ENCODE measurements around the gene MKRN1. TPM values are rescaled to one million over a fixed set of nuclear protein-coding genes. Genes with fewer than 3 reads are reported as not detected.

Gene MKRN1
- total and polyA plus RNA-seq, 2 of the 4 experiments (the other 2 are of a cell fraction) = 47.2 to 83.0 TPM

GRCh38 chr7:140476698-140477261 is 2.5 kb downstream of the MKRN1 start:
- Histone ChIP-seq H3K4me1 (ENCODE audit: control insufficient read depth, insufficient read depth, low read length) (peaks cover 2% of the 10 kb centered on the region; the same call in 1 of the 2 replicates), H3K4ac (ENCODE audit: low read depth, low read length) (no peak overlapping the region), H2BK5ac (ENCODE audit: low read depth, low read length, poor library complexity, severe bottlenecking) (no peak overlapping the region), H2BK15ac (ENCODE audit: low read depth, low read length) (no peak overlapping the region), H4K8ac (ENCODE audit: low read depth in 2 of 2, low read length in 2 of 2) (no peak overlapping the region), H3K4me2 (ENCODE audit: low read depth, low read length) (no peak overlapping the region; the same call in 1 of the 2 replicates), H3K4me3 (ENCODE audit: insufficient read depth, low read depth, low read length) (no peak overlapping the region), H2AK9ac (replicated peaks; ENCODE audit: low read depth, low read length, poor library complexity) (no peak overlapping the region), H3K9ac (ENCODE audit: low read depth, low read length) (no peak overlapping the region), H4K20me1 (ENCODE audit: insufficient read depth, low read length) (peaks cover 44% of the 10 kb centered on the region), H4K91ac (ENCODE audit: insufficient read depth, low read depth, low read length) (no peak overlapping the region), H3K36me3 (ENCODE audit: control insufficient read depth, insufficient read depth, low read length) (no peaks in the 10 kb centered on the region), H3K56ac (ENCODE audit: extremely low read depth, insufficient read depth, low read length) (no peak overlapping the region), H3K9me3 (ENCODE audit: control insufficient read depth, insufficient read depth, low read length) (no peaks in the 10 kb centered on the region), H3K9me1 (ENCODE audit: insufficient read depth, low read length) (0 out of 2 replicates have a peak, but pooled peaks cover 5% of the 10 kb centered on the region), H3K23ac (ENCODE audit: low read depth, low read length) (no peak overlapping the region), H2BK120ac (ENCODE audit: low read depth, low read length) (no peak overlapping the region), H3K14ac (replicated peaks; ENCODE audit: low read depth, low read length) (no peak overlapping the region), H3K27ac (ENCODE audit: insufficient read depth, low read length) (no peak overlapping the region), H2AK5ac (ENCODE audit: low read depth, low read length) (no peak overlapping the region), H4K5ac (ENCODE audit: low read depth, low read length) (no peak overlapping the region), H3K79me1 (ENCODE audit: low read depth in 1 of 2, low read length in 2 of 2) (peaks cover 4 to 26% of the 10 kb centered on the region in 2 experiments; a peak in 3 of 4 replicates), H2AFZ (replicated peaks; ENCODE audit: low read length, poor library complexity) (no peak overlapping the region), H3K18ac (ENCODE audit: low read depth, low read length) (no peak overlapping the region), H3K27me3 (ENCODE audit: control insufficient read depth, insufficient read depth, low read length) (no peaks in the 10 kb centered on the region), H2BK20ac (ENCODE audit: low read depth, low read length) (no peak overlapping the region)
- dilution Hi-C loops (cut with HindIII; ENCODE audit: low sequenced_read_pairs, unreplicated experiment) (no loop called here), intact Hi-C loops (cut with micrococcal nuclease) (no loop called here), in situ Hi-C loops (cut with MboI; ENCODE audit: low sequenced_read_pairs) (loop anchor here (5.0 kb wide), 1 partner anchor 176 kb away; no protein-coding TSS in a partner anchor)
- POLR2A ChIA-PET (ENCODE audit: unreplicated experiment) = no interaction called here
- WGBS, 2 experiments (ENCODE audit: extremely low coverage in 2 of 2, insufficient read length in 1 of 2) = no CpG with 5 or more reads among the region's 11 CpGs
- CTCF ChIA-PET = interaction anchor here (0.5 to 0.9 kb wide), 3 partner anchors 51 to 211 kb away, joined by 3 to 6 read pairs (median 4); no protein-coding TSS in a partner anchor
- TF ChIP-seq RAD21 (IDR thresholded peaks at IDR 0.05; ENCODE audit: low read length) (no peak), MAZ (IDR thresholded peaks at IDR 0.05; ENCODE audit: borderline replicate concordance, low read depth, low read length) (no peak), USF2 (IDR thresholded peaks at IDR 0.05; ENCODE audit: low read depth, low read length) (no peak), CTCF (conservative IDR thresholded peaks at IDR 0.05; ENCODE audit: low read depth, low read length) (no peak), NFE2L2 (IDR thresholded peaks at IDR 0.05; ENCODE audit: low read depth, low read length) (no peak), RFX5 (IDR thresholded peaks at IDR 0.05; ENCODE audit: low read depth, low read length) (no peak)
- ATAC-seq (ENCODE audit: low read depth) = no peak
- BruUV-seq (replicated peaks) = no TSS peak
- DNase-seq = no peak

All from IMR-90 (cell line).